Keratinocyte (primary cell): ENCODE measurements around the gene FNDC3B. TPM values are rescaled to one million over a fixed set of nuclear protein-coding genes. Genes with fewer than 3 reads are reported as not detected.

ENCODE experiments used
- DNase-seq: peaks from one replicate; pipeline ENCODE4 v3.0.0-alpha.2; 2011; ENCODE audit warnings: low read depth, missing footprints, low spot score
- FAIRE-seq: peaks from 2 replicates; lab custom pipeline; 2011; peaks lifted over from hg19 to GRCh38; lab: Jason Lieb, UNC
- H2AFZ ChIP-seq: 2 replicates; pipeline ENCODE4 v1.6.0; 2012; ENCODE audit warnings: low read length, control low read depth, inconsistent platforms; ENCODE audit not compliant: control insufficient read depth
- H3K27ac ChIP-seq: 2 replicates; pipeline ENCODE4 v1.5.1; 2011; ENCODE audit warnings: low read length; ENCODE audit not compliant: control insufficient read depth, insufficient read depth
- H3K27me3 ChIP-seq: 3 replicates; pipeline ENCODE4 v1.6.0; 2011; ENCODE audit warnings: low read length; ENCODE audit not compliant: control insufficient read depth, insufficient read depth; ENCODE audit errors: extremely low read depth
- H3K36me3 ChIP-seq, 2 experiments: 2 replicates in 1 of 2; 3 replicates in 1 of 2; pipeline ENCODE4 v1.5.1; 2011; ENCODE audit warnings: low read length in 2 of 2, mild to moderate bottlenecking in 1 of 2; ENCODE audit not compliant: control insufficient read depth in 2 of 2, insufficient read depth in 2 of 2; ENCODE audit errors: extremely low read depth in 1 of 2
- H3K4me1 ChIP-seq: 3 replicates; pipeline ENCODE4 v1.5.1; 2011; ENCODE audit warnings: low read length; ENCODE audit not compliant: control insufficient read depth, insufficient read depth; ENCODE audit errors: extremely low read depth
- H3K4me2 ChIP-seq: 3 replicates; pipeline ENCODE4 v1.6.0; 2011; ENCODE audit warnings: low read depth, low read length; ENCODE audit not compliant: control insufficient read depth, insufficient read depth; ENCODE audit errors: extremely low read depth
- H3K4me3 ChIP-seq, 3 experiments: fragments of 200-600 bp in 1 of 3; sonication (generic) in 1 of 3; 2 replicates in 2 of 3; 3 replicates in 1 of 3; pipeline ENCODE4 v1.5.1; 2011 to 2016; ENCODE audit warnings: low read length in 3 of 3, mild to moderate bottlenecking in 3 of 3, control low read depth in 2 of 3, inconsistent platforms in 1 of 3, low read depth in 1 of 3, mixed read lengths in 1 of 3, mixed run types in 1 of 3, moderate library complexity in 1 of 3; ENCODE audit not compliant: control insufficient read depth in 2 of 3, insufficient read depth in 2 of 3; ENCODE audit errors: extremely low read depth in 1 of 3
- H3K79me2 ChIP-seq: 2 replicates; pipeline ENCODE4 v1.6.0; 2012; ENCODE audit warnings: low read length; ENCODE audit not compliant: control insufficient read depth, insufficient read depth
- H3K9ac ChIP-seq: 3 replicates; pipeline ENCODE4 v1.6.0; 2011; ENCODE audit warnings: low read length; ENCODE audit not compliant: control insufficient read depth, insufficient read depth; ENCODE audit errors: extremely low read depth
- H3K9me1 ChIP-seq: 3 replicates; pipeline ENCODE4 v1.6.0; 2011; ENCODE audit warnings: low read length; ENCODE audit not compliant: control insufficient read depth, insufficient read depth; ENCODE audit errors: extremely low read depth
- H3K9me3 ChIP-seq: 2 replicates; pipeline ENCODE4 v1.5.1; 2012; ENCODE audit warnings: low read depth, low read length; ENCODE audit not compliant: control insufficient read depth
- H4K20me1 ChIP-seq: 3 replicates; pipeline ENCODE4 v1.6.0; 2011; ENCODE audit warnings: low read length; ENCODE audit not compliant: control insufficient read depth, insufficient read depth; ENCODE audit errors: extremely low read depth
- EZH2 ChIP-seq: IDR thresholded peaks from one replicate; pipeline ENCODE4 v1.6.1; 2012; ENCODE audit warnings: inconsistent platforms, mild to moderate bottlenecking, low read length, moderate library complexity
- dilution Hi-C: fragments of 300-500 bp; cut with MboI; formaldehyde crosslinking; loops from one replicate; pipeline ENCODE4 v1.7.0; 2020; ENCODE audit warnings: low sequenced_read_pairs; ENCODE audit not compliant: extremely low pct_ligation_motif_present
- polyA plus RNA-seq, 5 experiments: library from polyadenylated mRNA; depleted of rRNA in 3 of 5; stranded (reverse) in 3 of 5; stranded (forward) in 1 of 5; unstranded in 1 of 5; fragments of >200 nt; gene quantifications; 1 replicate in 1 of 5; 2 replicates in 3 of 5; 3 replicates in 1 of 5; pipeline versions ENCODE4 v1.2.1 to v1.2.3, GENCODE V29; 2011 to 2012; ENCODE audit warnings: missing spikeins in 2 of 5, low read depth in 1 of 5, low replicate concordance in 1 of 5
- TF ChIP-seq, protein P1 (sequence below), 3 experiments: IDR thresholded peaks in 1 of 3; conservative IDR thresholded peaks in 1 of 3; optimal IDR thresholded peaks in 1 of 3; 2 replicates in 2 of 3; 3 replicates in 1 of 3; pipeline versions ENCODE3 to v1.5.1; 2011; ENCODE audit warnings: low read length in 3 of 3, mild to moderate bottlenecking in 3 of 3, moderate library complexity in 2 of 3, control low read depth in 1 of 3, inconsistent platforms in 1 of 3; ENCODE audit not compliant: insufficient read depth in 2 of 3; ENCODE audit errors: extremely low read depth in 1 of 3

Gene FNDC3B
- polyA plus RNA-seq, 1 donor (not counting 4 experiments of a cell fraction or from before 2014, with no cell fraction given) = 31.4 TPM

- DNase-seq = no peak
- no peak overlapping the region for H2AFZ ChIP-seq
- peaks cover 76% of the 10 kb centered on the region for H3K79me2 ChIP-seq
- no peak for FAIRE-seq
- peaks cover 0 to 16% of the 10 kb centered on the region in 2 experiments for H3K36me3 ChIP-seq
- no peak overlapping the region for H3K4me3 ChIP-seq
- no peak overlapping the region for H3K4me2 ChIP-seq
- H3K9me3 ChIP-seq = no peaks in the 10 kb centered on the region
- no peaks in the 10 kb centered on the region for H3K4me1 ChIP-seq
- dilution Hi-C loops = no loop called here
- H3K9me1 ChIP-seq = peaks cover 2% of the 10 kb centered on the region
- no peak overlapping the region for H3K9ac ChIP-seq
- H3K27ac ChIP-seq = no peak overlapping the region
- peaks cover 3% of the 10 kb centered on the region for H4K20me1 ChIP-seq
- no peaks in the 10 kb centered on the region for H3K27me3 ChIP-seq
- TF ChIP-seq, protein P1, sequence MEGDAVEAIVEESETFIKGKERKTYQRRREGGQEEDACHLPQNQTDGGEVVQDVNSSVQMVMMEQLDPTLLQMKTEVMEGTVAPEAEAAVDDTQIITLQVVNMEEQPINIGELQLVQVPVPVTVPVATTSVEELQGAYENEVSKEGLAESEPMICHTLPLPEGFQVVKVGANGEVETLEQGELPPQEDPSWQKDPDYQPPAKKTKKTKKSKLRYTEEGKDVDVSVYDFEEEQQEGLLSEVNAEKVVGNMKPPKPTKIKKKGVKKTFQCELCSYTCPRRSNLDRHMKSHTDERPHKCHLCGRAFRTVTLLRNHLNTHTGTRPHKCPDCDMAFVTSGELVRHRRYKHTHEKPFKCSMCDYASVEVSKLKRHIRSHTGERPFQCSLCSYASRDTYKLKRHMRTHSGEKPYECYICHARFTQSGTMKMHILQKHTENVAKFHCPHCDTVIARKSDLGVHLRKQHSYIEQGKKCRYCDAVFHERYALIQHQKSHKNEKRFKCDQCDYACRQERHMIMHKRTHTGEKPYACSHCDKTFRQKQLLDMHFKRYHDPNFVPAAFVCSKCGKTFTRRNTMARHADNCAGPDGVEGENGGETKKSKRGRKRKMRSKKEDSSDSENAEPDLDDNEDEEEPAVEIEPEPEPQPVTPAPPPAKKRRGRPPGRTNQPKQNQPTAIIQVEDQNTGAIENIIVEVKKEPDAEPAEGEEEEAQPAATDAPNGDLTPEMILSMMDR (optimal IDR thresholded peaks at IDR 0.05 in 1 of 3, IDR thresholded peaks at IDR 0.05 in 1 of 3, conservative IDR thresholded peaks at IDR 0.05 in 1 of 3; ENCODE audit: extremely low read depth in 1 of 3, insufficient read depth in 2 of 3, low read length in 3 of 3) = no peak
- no peak for TF ChIP-seq EZH2
Measured at GRCh38 chr3:172175254-172175599, 135.8 kb downstream of the FNDC3B start.

GRCh38 chr3:172176061-172176770, 136.8 kb downstream of the FNDC3B start:
- DNase-seq = no peak
- H4K20me1 ChIP-seq = peaks cover 3% of the 10 kb centered on the region
- no peak overlapping the region for H3K4me2 ChIP-seq
- no peak overlapping the region for H2AFZ ChIP-seq
- H3K9me1 ChIP-seq = no peaks in the 10 kb centered on the region
- dilution Hi-C loops = no loop called here
- TF ChIP-seq, protein P1 (optimal IDR thresholded peaks at IDR 0.05 in 1 of 3, IDR thresholded peaks at IDR 0.05 in 1 of 3, conservative IDR thresholded peaks at IDR 0.05 in 1 of 3; ENCODE audit: extremely low read depth in 1 of 3, insufficient read depth in 2 of 3, low read length in 3 of 3) = no peak
- no peak for TF ChIP-seq EZH2
- H3K9me3 ChIP-seq = no peaks in the 10 kb centered on the region
- H3K27me3 ChIP-seq = no peaks in the 10 kb centered on the region
- H3K79me2 ChIP-seq = peaks cover 75% of the 10 kb centered on the region
- H3K4me3 ChIP-seq = no peak overlapping the region
- peaks cover 0 to 10% of the 10 kb centered on the region in 2 experiments for H3K36me3 ChIP-seq
- no peak overlapping the region for H3K27ac ChIP-seq
- FAIRE-seq = no peak
- peaks cover 4% of the 10 kb centered on the region for H3K4me1 ChIP-seq
- no peak overlapping the region for H3K9ac ChIP-seq
